Adrenal gland (tissue), 12 donors: ENCODE data around the gene NXPH1. TPM values are rescaled to one million over a fixed set of nuclear protein-coding genes. Genes with fewer than 3 reads are reported as not detected.

Experiments
- DNase-seq, 7 donors: peaks; one replicate each; pipeline ENCODE4 v3.0.0-alpha.2; 2019 to 2020
- H3K27ac ChIP-seq, 5 donors: fragments of 200-600 bp; sonication (generic) in 4 of 5; 1 replicate in 3 of 5; 2 replicates in 2 of 5; pipeline versions ENCODE4 v1.5.1 to v1.8.0; 2016 to 2020; ENCODE audit warnings: mild to moderate bottlenecking in 1 of 5
- H3K27me3 ChIP-seq: fragments of 200-600 bp; 2 replicates; pipeline ENCODE4 v1.8.0; 2021
- H3K36me3 ChIP-seq, 2 donors: fragments of 200-600 bp; replicated peaks in 1 of 2; 1 replicate in 1 of 2; 2 replicates in 1 of 2; pipeline versions ENCODE4 v1.5.1 to v1.8.0; 2018 to 2022
- H3K4me1 ChIP-seq, 2 donors: fragments of 200-600 bp; replicated peaks in 1 of 2; 1 replicate in 1 of 2; 2 replicates in 1 of 2; pipeline versions ENCODE4 v1.5.1 to v1.8.0; 2018 to 2021
- H3K4me3 ChIP-seq, 4 donors: fragments of 200-600 bp; sonication (generic) in 3 of 4; one replicate each; pipeline ENCODE4 v1.5.1; 2016 to 2018
- H3K9me3 ChIP-seq, 3 donors: fragments of 200-600 bp; sonication (generic) in 1 of 3; replicated peaks in 1 of 3; 1 replicate in 2 of 3; 2 replicates in 1 of 3; pipeline versions ENCODE4 v1.5.1 to v1.8.0; 2016 to 2021
- CTCF ChIP-seq, 6 experiments: fragments of 450-650 bp in 4 of 6; fragments of 200-600 bp in 2 of 6; sonication (generic) in 1 of 6; IDR thresholded peaks; 1 replicate in 5 of 6; 2 replicates in 1 of 6; pipeline versions ENCODE4 v1.5.1 to v1.8.0; 2016 to 2021; ENCODE audit warnings: antibody characterized with exemption in 6 of 6, mild to moderate bottlenecking in 2 of 6, moderate library complexity in 1 of 6
- POLR2A ChIP-seq, 2 donors: fragments of 450-650 bp; IDR thresholded peaks; one replicate each; pipeline ENCODE4 v1.6.1; 2017; ENCODE audit warnings: antibody characterized with exemption in 2 of 2, mild to moderate bottlenecking in 2 of 2, moderate library complexity in 1 of 2
- WGBS, 4 donors: extraction: QIAGEN DNeasy Blood & Tissue Kit in 2 of 4; methylation state at CpG; one replicate each; pipeline versions ENCODE4 v1.1.5 to v1.1.7; 2013 to 2017; 5-methylcytosine and 5-hydroxymethylcytosine counted together
- intact Hi-C, 2 donors: fragments of 100-400 bp; cut with DNase I; formaldehyde crosslinking; loops; one replicate each; pipeline versions ENCODE4 v1.14.1 to v1.15.0; 2022 to 2023
- polyA plus RNA-seq, 3 donors: library from polyadenylated mRNA; stranded (reverse); fragments of 200-250 nt in 2 of 3; fragments of 350-450 nt in 1 of 3; fragmentation: Illumina TruSeq in 1 of 3; extraction: RNeasy Lipid Tissue Mini Kit (QIAGEN cat#74804) in 1 of 3; gene quantifications; one replicate each; pipeline ENCODE4 v1.2.3, GENCODE V29; 2013 to 2014
- total RNA-seq, 9 donors: library from RNA; depleted of rRNA in 4 of 9; stranded (reverse); fragments of >200 nt in 4 of 9; fragments of 120-200 nt in 1 of 9; fragmentation: NEBNext Ultra II Directional in 1 of 9; extraction: Animal tissue kit (Norgen Biotek cat#: 25700) in 1 of 9; gene quantifications; one replicate each; pipeline versions ENCODE4 v1.1.0 to v1.2.4, GENCODE V29; 2013 to 2023
- donor health status: healthy with polysubstance abuse.
- donor health status: Bipolar disorder and iron deficiency.
- donor health status: DM: yes; HTN: yes; CAD: no.
- donor health status: DM: no; HTN: no; CAD: no.
- donor health status: DM: no; HTN: no; CAD: no.
- donor health status: DM: yes; HTN: yes; CAD: no.

NXPH1 gene
- total and polyA plus RNA-seq, 12 donors, result 6.8 to 80.2 (median 40.7) TPM

- no peak overlapping the region for H3K27ac ChIP-seq
- TF ChIP-seq POLR2A (IDR thresholded peaks at IDR 0.05) (no peak), CTCF (IDR thresholded peaks at IDR 0.05) (no peak)
- intact Hi-C loops, result no loop called here
- DNase-seq, result no peak
- no peaks in the 10 kb centered on the region for H3K36me3 ChIP-seq
- H3K4me3 ChIP-seq, result no peak overlapping the region
- peaks cover 0 to 4% of the 10 kb centered on the region in 2 donors for H3K4me1 ChIP-seq
- no peaks in the 10 kb centered on the region for H3K9me3 ChIP-seq
- WGBS, 4 donors, result 40 to 65% (median 53%) methylated on average over 1 of the region's 1 CpG
- H3K27me3 ChIP-seq, result no peaks in the 10 kb centered on the region
These were observed 152.2 kb downstream of the NXPH1 start for GRCh38 chr7:8585591-8585990.

GRCh38 chr7:8590225-8590624 lies 156.8 kb downstream of the NXPH1 start:
- Histone ChIP-seq H3K9me3 (no peaks in the 10 kb centered on the region), H3K4me1 (peaks cover 6 to 25% of the 10 kb centered on the region in 2 donors), H3K27me3 (no peaks in the 10 kb centered on the region), H3K27ac (no peak overlapping the region), H3K4me3 (no peak overlapping the region), H3K36me3 (no peaks in the 10 kb centered on the region)
- no peak for TF ChIP-seq POLR2A (IDR thresholded peaks at IDR 0.05)
- no peak for DNase-seq
- intact Hi-C loops, result no loop called here
- 80 to 82% (median 80%) methylated on average over 4 of the region's 4 CpGs for WGBS, 4 donors

GRCh38 chr7:8590791-8591190 lies 157.4 kb downstream of the NXPH1 start:
- no peaks in the 10 kb centered on the region for H3K36me3 ChIP-seq

GRCh38 chr7:8591289-8591688 lies 157.9 kb downstream of the NXPH1 start:
- Histone ChIP-seq H3K36me3 (no peaks in the 10 kb centered on the region), H3K4me1 (peaks cover 6 to 25% of the 10 kb centered on the region in 2 donors), H3K27ac (no peak overlapping the region), H3K27me3 (no peaks in the 10 kb centered on the region), H3K4me3 (no peak overlapping the region), H3K9me3 (no peaks in the 10 kb centered on the region)
- TF ChIP-seq CTCF (IDR thresholded peaks at IDR 0.05) (no peak), POLR2A (IDR thresholded peaks at IDR 0.05) (no peak)
- intact Hi-C loops, result no loop called here
- no peak for DNase-seq

More at GRCh38 chr7:8590791-8591190, 157.4 kb downstream of the NXPH1 start:
- DNase-seq, result no peak
- WGBS, 4 donors, result 48 to 57% (median 55%) methylated on average over 3 of the region's 3 CpGs
- TF ChIP-seq CTCF (IDR thresholded peaks at IDR 0.05), result no peak
- no peak for TF ChIP-seq POLR2A (IDR thresholded peaks at IDR 0.05)
- H3K27me3 ChIP-seq, result no peaks in the 10 kb centered on the region
- intact Hi-C loops, result no loop called here
- H3K9me3 ChIP-seq, result no peaks in the 10 kb centered on the region
- H3K27ac ChIP-seq, result no peak overlapping the region
- H3K4me1 ChIP-seq, result peaks cover 6 to 25% of the 10 kb centered on the region in 2 donors
- no peak overlapping the region for H3K4me3 ChIP-seq

- no peak for TF ChIP-seq POLR2A (IDR thresholded peaks at IDR 0.05)
- TF ChIP-seq CTCF (IDR thresholded peaks at IDR 0.05), result no peak
- intact Hi-C loops, result no loop called here
- no peak for DNase-seq
- Histone ChIP-seq H3K4me3 (no peak overlapping the region), H3K9me3 (no peaks in the 10 kb centered on the region), H3K36me3 (no peaks in the 10 kb centered on the region), H3K27ac (no peak overlapping the region), H3K4me1 (peaks cover 6 to 25% of the 10 kb centered on the region in 2 donors), H3K27me3 (no peaks in the 10 kb centered on the region)
- 81 to 94% (median 92%) methylated on average over 2 of the region's 2 CpGs for WGBS, 4 donors
These were observed 158.8 kb downstream of the NXPH1 start for GRCh38 chr7:8592167-8592566.
